ENCODE data around the gene MT1A. TPM values are rescaled to one million over a fixed set of nuclear protein-coding genes. Genes with fewer than 3 reads are reported as not detected.

The MT1A gene
- total and polyA plus RNA-seq, 4 donors = 1.1 to 438 (median 51.5) TPM

DNA sequence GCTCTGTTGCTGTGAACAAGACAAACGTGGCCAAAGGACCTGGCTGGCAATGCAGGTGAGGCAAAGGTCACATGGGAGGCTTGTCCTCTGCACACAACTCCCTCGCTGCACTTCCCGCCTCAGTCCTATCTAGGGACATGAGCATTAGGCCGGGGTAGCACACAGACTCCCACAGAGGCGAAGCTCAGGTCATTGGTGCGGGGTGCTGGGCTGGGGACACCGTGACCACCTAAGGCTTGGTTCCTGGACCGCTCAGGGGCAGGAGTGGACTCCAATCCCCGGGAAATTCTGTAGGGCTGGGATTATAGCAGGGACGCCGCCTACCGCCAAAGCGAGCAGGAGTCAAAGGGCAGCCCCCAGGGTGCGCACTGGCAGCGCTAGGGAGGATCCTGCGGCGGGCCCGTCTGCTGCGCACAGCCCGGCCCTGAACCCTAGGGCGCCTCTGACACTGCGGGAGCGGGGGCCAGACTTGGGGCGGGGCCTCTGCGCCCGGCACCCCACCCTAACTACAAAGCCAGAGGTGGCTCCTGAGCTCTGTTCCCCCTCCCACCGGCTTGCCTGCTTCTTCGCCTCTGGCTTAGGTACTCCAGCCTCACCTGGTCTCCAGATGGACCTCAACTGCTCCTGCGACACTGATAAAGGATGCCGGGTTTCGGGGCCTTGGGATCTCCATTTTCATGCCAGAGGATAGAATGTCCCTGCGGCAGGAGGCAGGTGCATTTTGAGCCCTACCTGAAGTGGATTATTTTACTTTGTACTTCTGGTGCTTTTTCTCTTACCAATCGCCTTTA lies 9.4 kb downstream of the MT1A start:
- Histone ChIP-seq H3K4me1 (ENCODE audit: control insufficient read depth in 5 of 5, insufficient read depth in 5 of 5, low read length in 5 of 5) (peaks cover 0 to 6% (median 0%) of the 10 kb centered on the region in 5 donors), H3K4me3 (no peak overlapping the region), H3K27me3 (ENCODE audit: control insufficient read depth in 3 of 3, insufficient read depth in 3 of 3, low read length in 2 of 3) (peaks cover 0 to 75% (median 70%) of the 10 kb centered on the region in 3 donors), H3K9me3 (ENCODE audit: control insufficient read depth in 4 of 4, insufficient read depth in 3 of 4, low read length in 3 of 4) (no peaks in the 10 kb centered on the region), H3K9ac (ENCODE audit: insufficient read depth in 1 of 2, low read length in 2 of 2) (no peak overlapping the region), H3K27ac (ENCODE audit: low read depth in 1 of 2, low read length in 1 of 2) (no peak overlapping the region), H3K36me3 (ENCODE audit: control insufficient read depth in 4 of 4, insufficient read depth in 4 of 4, low read length in 4 of 4) (no peaks in the 10 kb centered on the region)
- WGBS, 2 donors = 36 to 47% methylated on average over 30 to 33 of the region's 33 CpGs
- TF ChIP-seq, protein P1, sequence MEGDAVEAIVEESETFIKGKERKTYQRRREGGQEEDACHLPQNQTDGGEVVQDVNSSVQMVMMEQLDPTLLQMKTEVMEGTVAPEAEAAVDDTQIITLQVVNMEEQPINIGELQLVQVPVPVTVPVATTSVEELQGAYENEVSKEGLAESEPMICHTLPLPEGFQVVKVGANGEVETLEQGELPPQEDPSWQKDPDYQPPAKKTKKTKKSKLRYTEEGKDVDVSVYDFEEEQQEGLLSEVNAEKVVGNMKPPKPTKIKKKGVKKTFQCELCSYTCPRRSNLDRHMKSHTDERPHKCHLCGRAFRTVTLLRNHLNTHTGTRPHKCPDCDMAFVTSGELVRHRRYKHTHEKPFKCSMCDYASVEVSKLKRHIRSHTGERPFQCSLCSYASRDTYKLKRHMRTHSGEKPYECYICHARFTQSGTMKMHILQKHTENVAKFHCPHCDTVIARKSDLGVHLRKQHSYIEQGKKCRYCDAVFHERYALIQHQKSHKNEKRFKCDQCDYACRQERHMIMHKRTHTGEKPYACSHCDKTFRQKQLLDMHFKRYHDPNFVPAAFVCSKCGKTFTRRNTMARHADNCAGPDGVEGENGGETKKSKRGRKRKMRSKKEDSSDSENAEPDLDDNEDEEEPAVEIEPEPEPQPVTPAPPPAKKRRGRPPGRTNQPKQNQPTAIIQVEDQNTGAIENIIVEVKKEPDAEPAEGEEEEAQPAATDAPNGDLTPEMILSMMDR (IDR thresholded peaks at IDR 0.05; ENCODE audit: control extremely low read depth, extremely low read depth) = no peak
- no peak for ATAC-seq (ENCODE audit: insufficient read depth, low FRiP score)
- DNase-seq = no peak

DNA sequence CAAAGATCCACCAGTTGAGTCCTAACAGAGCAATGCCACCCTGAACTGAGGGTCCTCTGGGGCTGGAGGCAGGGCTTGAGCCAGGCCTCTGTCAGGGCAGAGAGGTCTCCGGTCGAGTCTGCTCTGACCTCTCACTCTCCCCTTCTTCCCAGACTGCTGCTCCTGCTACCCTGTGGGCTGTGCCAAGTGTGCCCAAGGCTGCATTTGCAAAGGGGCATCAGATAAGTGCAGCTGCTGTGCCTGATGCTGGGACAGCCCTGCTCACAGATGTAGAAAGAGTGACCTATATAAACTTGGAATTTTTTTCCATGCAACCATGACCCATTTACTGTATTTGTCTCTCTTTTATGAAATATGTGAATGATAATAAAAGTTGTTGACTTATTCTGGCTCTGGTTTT lies 10.8 kb downstream of the MT1A start:
- TF ChIP-seq, protein P1 (IDR thresholded peaks at IDR 0.05; ENCODE audit: control extremely low read depth, extremely low read depth) = no peak
- H3K27me3 ChIP-seq (ENCODE audit: control insufficient read depth in 3 of 3, insufficient read depth in 3 of 3, low read length in 2 of 3) = peaks cover 0 to 61% (median 57%) of the 10 kb centered on the region in 3 donors
- DNase-seq (no peak), ATAC-seq (ENCODE audit: insufficient read depth, low FRiP score) (no peak)
- H3K4me1 ChIP-seq (ENCODE audit: control insufficient read depth in 5 of 5, insufficient read depth in 5 of 5, low read length in 5 of 5) = no peaks in the 10 kb centered on the region
- no peaks in the 10 kb centered on the region for H3K9me3 ChIP-seq (ENCODE audit: control insufficient read depth in 4 of 4, insufficient read depth in 3 of 4, low read length in 3 of 4)
- 96 to 100% methylated on average over 1 to 2 of the region's 2 CpGs for WGBS, 2 donors
- H3K27ac ChIP-seq (ENCODE audit: low read depth in 1 of 2, low read length in 1 of 2) = no peak overlapping the region
- H3K36me3 ChIP-seq (ENCODE audit: control insufficient read depth in 4 of 4, insufficient read depth in 4 of 4, low read length in 4 of 4) = no peaks in the 10 kb centered on the region
- H3K9ac ChIP-seq (ENCODE audit: insufficient read depth in 1 of 2, low read length in 2 of 2) = no peak overlapping the region
- no peak overlapping the region for H3K4me3 ChIP-seq

DNA sequence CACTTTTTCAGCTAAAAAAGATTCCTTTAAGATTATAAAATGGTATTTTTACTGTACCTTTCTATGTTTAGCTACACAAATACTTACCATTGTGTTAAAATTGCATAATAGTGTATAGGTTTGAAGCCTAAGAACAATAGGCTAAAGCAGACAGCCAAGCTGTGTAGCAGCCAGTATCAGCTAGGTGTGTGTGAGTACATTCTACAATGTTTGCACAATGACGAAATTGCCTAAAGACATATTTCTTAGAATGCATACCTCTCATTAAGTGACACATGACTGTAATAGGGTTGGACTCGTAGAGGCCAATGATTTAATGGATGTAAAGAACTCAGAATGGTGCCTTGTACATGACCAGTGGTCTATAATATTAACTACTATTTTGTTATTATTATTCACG lies 11.4 kb downstream of the MT1A start:
- Histone ChIP-seq H3K36me3 (ENCODE audit: control insufficient read depth in 4 of 4, insufficient read depth in 4 of 4, low read length in 4 of 4) (no peaks in the 10 kb centered on the region), H3K27me3 (ENCODE audit: control insufficient read depth in 3 of 3, insufficient read depth in 3 of 3, low read length in 2 of 3) (peaks cover 0 to 55% (median 51%) of the 10 kb centered on the region in 3 donors), H3K9ac (ENCODE audit: insufficient read depth in 1 of 2, low read length in 2 of 2) (no peak overlapping the region), H3K9me3 (ENCODE audit: control insufficient read depth in 4 of 4, insufficient read depth in 3 of 4, low read length in 3 of 4) (no peaks in the 10 kb centered on the region), H3K4me3 (no peak overlapping the region), H3K4me1 (ENCODE audit: control insufficient read depth in 5 of 5, insufficient read depth in 5 of 5, low read length in 5 of 5) (no peaks in the 10 kb centered on the region), H3K27ac (ENCODE audit: low read depth in 1 of 2, low read length in 1 of 2) (no peak overlapping the region)
- TF ChIP-seq, protein P1 (IDR thresholded peaks at IDR 0.05; ENCODE audit: control extremely low read depth, extremely low read depth) = no peak
- ATAC-seq (ENCODE audit: insufficient read depth, low FRiP score) (no peak), DNase-seq (no peak)
- WGBS, 2 donors = 77 to 78% methylated on average over 3 of the region's 3 CpGs
